T-helper 2 cell (primary cell): ENCODE measurements around the gene PM20D2.

Experiments
- DNase-seq, 5 experiments: peaks; one replicate each; pipeline versions ENCODE4 v3.0.0 to v3.0.0-alpha.2; 2012 to 2022

The PM20D2 gene

DNA sequence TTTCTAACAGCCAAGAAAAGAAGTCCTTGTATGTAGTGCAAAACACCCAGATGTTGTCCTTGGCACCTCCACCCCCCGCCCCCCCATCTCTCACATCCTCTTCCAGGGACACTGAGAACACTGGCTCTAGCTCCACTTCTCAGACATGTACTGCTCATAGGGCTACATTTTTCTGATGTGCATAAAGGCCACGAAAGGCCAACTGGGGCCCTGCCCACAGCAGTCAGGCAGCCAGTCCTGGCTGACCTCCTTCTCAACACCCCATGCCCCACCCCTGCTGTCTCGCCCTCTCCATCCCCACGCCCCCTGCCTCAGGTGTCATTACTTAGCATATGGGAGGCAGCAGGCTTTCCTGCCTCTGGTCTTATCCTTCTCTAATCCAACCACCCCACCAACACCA is 60.0 kb downstream of the PM20D2 start:
- DNase-seq, result no peak

DNA sequence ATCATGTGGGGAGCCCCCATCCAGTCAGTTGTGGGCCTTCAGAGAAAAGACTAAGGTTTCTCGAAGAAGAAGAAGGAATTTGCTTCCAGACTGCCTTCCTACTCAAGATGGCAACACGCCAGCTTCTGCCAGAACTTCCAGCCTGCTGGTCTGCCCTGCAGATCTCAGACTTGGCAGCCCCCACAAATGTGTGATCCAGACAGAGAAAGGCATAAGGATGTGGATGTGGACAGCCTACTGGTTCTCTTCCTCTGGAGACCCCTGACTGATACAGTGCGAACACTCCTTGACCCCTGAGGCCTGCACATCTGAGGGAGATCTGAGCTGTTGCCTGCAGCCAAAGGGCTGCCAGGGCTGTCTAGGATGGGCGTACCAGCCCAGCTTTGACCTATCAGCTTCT is 62.7 kb downstream of the PM20D2 start:
- no peak for DNase-seq

DNA sequence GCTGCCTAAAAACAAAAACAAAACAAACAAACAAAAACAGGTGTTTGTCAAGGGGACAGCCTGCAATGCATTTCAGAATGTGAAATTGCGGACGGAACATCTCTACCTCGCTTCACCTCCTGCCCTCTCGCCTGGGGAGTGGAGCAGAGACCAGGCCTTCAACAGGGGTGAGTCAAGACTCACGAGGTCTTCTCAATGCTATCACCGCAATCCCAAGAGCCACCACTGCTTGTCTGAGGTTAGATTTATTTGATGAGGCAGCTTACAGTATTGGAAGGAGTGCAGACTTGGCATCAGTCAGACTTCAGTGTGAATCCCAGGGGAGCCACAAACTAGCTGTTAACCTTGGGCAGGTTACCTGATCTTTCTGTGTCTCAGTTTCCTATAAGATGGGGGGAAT is 63.6 kb downstream of the PM20D2 start:
- no peak for DNase-seq

DNA sequence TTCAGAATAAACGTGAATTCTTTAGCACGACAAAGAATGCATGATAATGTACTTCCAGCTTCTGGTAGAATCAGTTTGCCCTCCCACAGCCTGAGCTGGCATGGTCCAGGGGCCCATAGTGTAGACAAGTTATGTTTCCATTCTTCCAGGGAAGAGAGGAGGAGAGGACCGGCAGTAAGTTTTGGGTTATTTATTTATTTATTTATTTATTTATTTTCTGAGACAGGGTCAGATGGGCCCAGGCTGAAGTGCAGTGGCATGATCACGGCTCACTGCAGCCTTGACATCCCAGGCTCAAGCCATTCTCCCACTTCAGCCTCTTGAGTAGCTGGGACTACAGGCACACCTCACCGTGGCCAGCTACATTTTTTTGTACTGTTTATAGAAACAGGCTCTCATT is 66.6 kb downstream of the PM20D2 start:
- no peak for DNase-seq

DNA sequence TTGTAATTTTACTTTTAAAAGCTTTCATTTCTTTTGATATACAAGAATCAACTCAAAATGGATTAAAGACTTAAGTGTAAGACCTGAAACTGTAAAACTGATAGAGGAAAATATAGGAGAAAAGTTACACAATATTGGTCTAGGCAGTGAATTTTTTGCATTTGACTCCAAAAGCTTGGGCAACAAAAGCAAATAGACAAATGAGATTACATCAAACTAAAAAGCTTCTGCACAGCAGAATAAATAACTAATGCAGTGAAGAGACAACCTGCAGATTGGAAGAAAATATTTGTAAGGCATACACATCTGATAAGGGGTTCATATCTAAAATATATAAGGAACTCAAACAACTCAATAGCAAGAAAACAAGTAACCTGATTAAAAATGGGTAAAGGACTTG is 68.3 kb downstream of the PM20D2 start:
- DNase-seq, result no peak
